Measurements from ENCODE around the gene MGAT4C.

Gene MGAT4C

DNA sequence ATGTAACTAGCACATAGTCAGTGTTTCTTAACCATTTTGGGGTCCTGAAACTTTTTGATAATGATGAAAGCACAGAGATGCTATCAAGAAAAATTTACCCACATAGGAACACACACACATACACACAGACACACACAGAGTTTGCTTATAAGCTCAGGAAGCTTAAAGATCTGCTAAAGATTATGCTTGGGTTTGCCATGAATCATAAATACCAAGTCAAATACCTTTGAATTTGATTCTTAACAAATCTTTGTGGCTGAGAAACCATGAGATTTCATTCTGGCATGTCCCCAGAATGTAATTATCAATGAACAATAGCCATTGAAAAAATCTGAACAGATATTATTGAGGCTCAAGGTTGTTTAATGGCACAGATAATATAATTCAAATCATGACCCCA lies 292.9 kb downstream of the MGAT4C start:
- DNase-seq, result no peak

DNA sequence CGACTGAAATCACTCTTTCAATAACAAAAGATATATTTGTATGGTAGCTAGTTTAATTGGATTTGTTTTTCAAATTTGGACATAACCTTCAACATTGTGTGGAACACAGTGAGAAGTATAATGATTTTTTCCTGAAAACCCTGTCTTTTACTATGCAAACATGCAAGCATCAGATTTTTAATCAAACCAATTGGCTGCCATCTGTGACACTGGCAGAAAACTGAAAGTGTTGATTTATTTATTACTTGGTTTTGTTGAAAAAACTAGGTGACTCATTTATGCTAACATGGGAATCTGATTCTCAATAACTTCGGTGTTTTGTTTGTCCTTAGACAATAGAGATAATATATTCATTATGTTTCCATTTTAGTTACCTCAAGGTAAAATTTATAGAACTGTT lies 300.1 kb downstream of the MGAT4C start:
- no peak for DNase-seq

DNA sequence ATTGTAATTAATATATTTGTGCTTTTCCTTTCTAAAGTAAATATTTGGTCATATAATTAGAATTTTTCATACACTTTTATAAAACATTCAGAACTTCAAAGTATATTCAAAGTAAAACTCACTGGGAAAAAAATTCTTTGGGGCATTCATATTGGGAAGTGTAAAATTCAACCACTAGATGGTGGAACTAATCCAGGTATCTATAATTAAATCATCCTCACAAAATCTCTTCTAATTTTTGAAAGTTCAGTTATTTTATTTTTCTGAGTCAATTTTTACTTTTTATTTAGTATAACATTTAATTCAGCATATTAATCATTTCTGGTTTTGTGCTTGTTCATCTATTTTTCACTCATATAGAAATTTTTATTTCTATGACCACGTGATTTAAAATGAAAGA lies 301.1 kb downstream of the MGAT4C start:
- no peak for DNase-seq

DNA sequence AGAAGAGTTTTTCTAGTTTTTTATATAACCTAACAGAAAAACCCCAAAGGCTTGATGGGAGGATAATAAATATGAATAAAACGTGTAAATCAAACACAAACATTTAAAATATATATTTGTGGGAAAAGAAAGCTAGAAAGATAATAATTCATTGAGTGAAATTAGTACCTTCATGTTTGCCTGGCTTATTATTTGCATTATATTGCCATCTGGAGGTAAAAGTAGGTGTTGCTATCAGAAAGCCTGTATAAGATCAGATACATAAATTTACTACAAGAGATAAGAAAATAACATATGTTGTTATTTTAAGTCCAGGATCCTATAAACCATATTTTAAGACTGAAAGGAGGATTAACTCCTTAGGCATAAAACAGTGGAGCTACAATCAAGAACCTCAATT lies 304.4 kb downstream of the MGAT4C start:
- DNase-seq, result no peak

DNA sequence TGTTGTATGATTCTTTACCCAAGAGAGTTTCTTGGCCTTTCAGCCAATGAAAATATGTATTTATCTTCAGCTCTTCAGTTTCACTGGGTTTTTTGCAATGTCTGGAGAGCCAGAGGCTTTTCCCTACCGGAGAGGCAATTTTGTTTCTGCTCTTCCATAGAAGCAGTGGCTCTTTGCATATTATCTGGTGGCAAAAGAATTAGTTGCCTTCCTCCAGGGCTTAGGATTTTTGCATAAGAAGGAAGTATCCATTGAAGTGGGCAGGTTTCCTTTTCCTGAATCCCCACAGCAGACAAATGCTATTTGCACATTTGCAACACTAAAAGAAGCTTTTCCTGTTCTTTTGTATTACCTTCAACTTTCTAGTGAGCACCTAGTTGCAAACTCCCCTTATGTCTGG lies 306.9 kb downstream of the MGAT4C start:
- DNase-seq, result no peak

DNA sequence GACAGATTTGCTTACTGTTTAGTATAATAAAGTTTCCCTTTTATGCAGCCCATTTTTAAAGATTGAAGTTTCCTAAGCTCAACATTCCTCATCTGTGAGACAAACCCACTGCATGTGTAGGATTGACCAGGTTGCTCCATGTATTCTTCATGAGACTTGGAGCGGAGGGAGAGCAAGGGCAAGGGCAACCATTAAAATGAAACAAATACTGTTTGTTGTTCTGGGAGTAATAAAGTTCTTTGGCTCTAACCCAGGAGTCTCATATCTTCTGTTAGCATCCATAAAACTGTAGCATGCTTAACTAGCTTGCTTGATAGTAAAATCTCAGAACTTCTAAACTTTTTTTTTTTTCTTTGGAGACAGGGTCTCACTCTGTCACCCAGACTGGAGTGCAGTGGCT lies 307.9 kb downstream of the MGAT4C start:
- no peak for DNase-seq

DNA sequence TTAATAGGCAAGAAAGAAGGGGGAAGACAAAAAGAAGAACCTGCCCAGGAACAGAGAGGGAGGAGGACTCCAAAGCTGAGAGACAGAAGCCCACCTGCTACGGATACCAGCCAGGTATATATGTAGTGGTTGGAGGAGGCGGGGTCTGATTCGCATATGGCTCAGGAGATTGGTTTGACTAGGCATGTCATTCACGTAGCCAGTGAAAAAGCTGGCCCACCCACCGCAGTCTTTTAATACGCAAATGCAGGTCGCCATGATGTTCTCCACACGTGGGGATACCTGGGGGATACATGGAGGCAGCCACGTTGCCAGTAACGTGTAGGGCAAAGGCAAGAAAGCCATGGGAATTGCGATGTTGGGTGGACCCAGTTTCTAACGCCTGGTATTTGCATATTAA lies 308.9 kb downstream of the MGAT4C start:
- no peak for DNase-seq

DNA sequence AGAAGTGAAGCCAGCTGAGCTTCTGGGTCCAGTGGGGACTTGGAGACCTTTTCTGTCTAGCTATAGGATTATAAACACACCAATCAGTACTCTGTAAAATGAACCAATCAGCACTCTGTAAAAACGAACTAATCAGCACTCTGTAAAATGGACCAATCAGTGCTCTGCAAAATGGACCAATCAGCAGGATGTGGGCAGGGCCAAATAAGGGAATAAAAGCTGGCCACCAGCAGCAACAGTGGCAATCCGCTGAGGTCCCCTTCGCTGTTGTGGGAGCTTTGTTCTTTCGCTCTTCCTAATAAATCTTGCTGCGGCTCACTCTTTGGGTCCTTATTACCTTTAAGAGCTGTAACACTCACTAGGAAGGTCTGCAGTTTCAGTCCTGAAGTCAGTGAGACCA lies 309.8 kb downstream of the MGAT4C start:
- no peak for DNase-seq

DNA sequence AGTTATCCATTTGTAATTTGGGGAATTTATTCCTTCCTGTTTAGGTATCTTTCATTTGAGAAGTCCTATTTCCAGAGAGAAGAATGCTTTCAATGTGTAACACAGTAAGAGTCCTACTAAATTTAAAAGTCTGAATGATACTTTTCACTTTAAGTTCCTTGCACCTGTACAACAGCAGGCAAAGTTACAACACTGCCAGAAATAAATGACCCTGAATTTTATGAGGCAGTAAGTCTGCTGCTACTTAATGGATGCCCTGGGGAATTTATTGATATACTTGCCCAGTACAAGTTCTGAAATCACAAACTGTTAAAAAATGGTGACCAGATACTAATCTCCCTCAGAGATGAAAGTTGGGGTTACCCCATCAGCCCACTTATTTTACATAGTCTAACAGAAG lies 329.0 kb downstream of the MGAT4C start:
- DNase-seq, result no peak

DNA sequence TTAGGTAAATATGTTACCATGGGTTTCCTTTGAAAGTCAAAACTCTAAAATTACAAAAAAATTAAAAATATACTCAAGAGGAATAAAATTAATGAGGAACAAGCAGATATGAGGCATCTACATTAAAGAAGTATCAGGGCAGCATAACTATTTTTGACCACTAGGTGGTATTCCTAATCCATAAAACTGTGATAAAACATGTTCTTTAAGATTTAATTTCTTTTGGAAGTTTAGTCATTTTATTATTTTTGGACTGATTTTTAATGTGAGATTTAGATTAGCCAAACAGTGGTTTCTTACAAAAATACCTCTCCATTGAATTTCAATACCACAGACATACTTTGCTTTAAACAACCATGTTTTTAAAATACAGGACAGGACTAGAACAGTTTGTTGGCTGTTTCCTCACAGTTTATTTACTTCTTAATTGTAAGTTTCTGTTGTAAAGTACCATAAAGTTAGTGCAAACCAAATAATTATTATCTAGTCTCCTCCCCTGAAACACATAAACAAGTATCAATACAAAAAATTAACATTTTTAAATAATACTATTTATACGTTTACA lies 332.3 kb downstream of the MGAT4C start:
- no peak for DNase-seq

DNA sequence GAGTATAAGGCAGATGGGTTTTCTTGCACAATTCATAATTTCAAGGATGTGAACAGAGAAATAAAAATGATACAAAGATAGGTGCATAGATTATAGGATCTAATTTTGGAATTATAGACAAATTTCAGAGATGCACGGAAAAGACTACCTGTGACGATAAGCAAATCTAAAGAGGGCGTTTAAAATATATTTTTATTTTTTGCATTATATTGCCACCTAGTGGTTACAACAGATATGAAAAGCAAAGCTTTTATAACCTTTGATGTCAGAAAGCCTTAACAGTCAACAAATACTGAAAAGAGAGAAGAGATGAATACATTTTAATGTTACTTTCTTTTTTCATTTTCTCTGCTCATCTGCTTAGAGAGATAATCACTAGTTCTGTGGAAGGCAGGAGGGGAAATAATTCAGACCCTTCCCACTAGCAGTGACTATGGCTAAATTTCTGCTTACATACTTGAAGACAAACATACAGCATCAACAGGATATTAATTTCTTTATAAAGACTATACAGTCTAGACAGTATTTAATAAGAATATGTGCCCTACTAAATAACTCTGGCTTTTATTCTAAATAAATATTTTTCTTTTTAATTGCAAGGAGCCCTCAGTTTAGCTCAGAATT lies 335.8 kb downstream of the MGAT4C start:
- no peak for DNase-seq

Data from stimulated activated naive CD4-positive, alpha-beta T cell treated with Interleukin-2 at 50 U/mL for 16 hours (primary cell).